Mucosa of descending colon (tissue), 3 donors: ENCODE data around the gene ESM1. TPM values are rescaled to one million over a fixed set of nuclear protein-coding genes. Genes with fewer than 3 reads are reported as not detected.
A peak's percentile ranks its signal among the peaks of the same experiment; 100 is the strongest.

Experiments
- ATAC-seq: fragments of 200-7000 bp; cut with Tn5 transposase; one replicate; pipeline ENCODE4 v1.9.1; 2020; ENCODE audit warnings: mild to moderate bottlenecking, moderate library complexity
- DNase-seq, 3 donors: peaks; one replicate each; pipeline ENCODE4 v3.0.0-alpha.2; 2020
- H3K36me3 ChIP-seq: fragments of 200-600 bp; one replicate; pipeline ENCODE4 v1.8.0; 2021; ENCODE audit warnings: low read depth, mild to moderate bottlenecking
- H3K4me1 ChIP-seq: fragments of 200-600 bp; one replicate; pipeline ENCODE4 v1.8.0; 2021; ENCODE audit warnings: low read depth, mild to moderate bottlenecking
- H3K4me3 ChIP-seq: fragments of 200-600 bp; one replicate; pipeline ENCODE4 v1.8.0; 2021; ENCODE audit warnings: mild to moderate bottlenecking
- H3K9me3 ChIP-seq: fragments of 200-600 bp; one replicate; pipeline ENCODE4 v1.8.0; 2021; ENCODE audit warnings: mild to moderate bottlenecking
- CTCF ChIP-seq: fragments of 200-600 bp; IDR thresholded peaks from one replicate; pipeline ENCODE4 v1.8.0; 2022; ENCODE audit warnings: antibody characterized with exemption, mild to moderate bottlenecking
- intact Hi-C, 2 donors: fragments of 100-400 bp; cut with DNase I in 1 of 2; cut with micrococcal nuclease in 1 of 2; formaldehyde crosslinking; loops; one replicate each; pipeline versions ENCODE4 v1.11.0 to v1.11.1; 2022; cut with DNase I, micrococcal nuclease
- total RNA-seq, 3 donors: library from RNA; stranded (reverse); fragmentation: NEBNext Ultra II Directional in 2 of 3; extraction: Animal tissue kit (Norgen Biotek cat#: 25700) in 2 of 3; gene quantifications; one replicate each; pipeline versions ENCODE4 v1.2.1 to v1.2.4, GENCODE V29; 2021 to 2023
- donor health status: DM: no; HTN: no; CAD: no; lungs with moderate emphysema.
- donor health status: DM: no; HTN: no; CAD: no.
- donor health status: DM: no; HTN: yes; CAD: no.

ESM1 gene
- total RNA-seq, 3 donors from 2014 or later, result not detected

- H3K4me1 ChIP-seq, result no peaks in the 10 kb centered on the region
- intact Hi-C loops, result loop anchor here in 1 of 2 donors (10.0 kb wide), 1 partner anchor 200 kb away; no protein-coding TSS in a partner anchor
- DNase-seq, result peak in 1 of 3 donors; percentile 46
- H3K9me3 ChIP-seq, result no peaks in the 10 kb centered on the region
- H3K4me3 ChIP-seq, result no peak overlapping the region
- H3K36me3 ChIP-seq, result no peaks in the 10 kb centered on the region
- TF ChIP-seq CTCF, result no peak
- no peak for ATAC-seq
Observed at GRCh38 chr5:54944364-54944763, 41.0 kb downstream of the ESM1 start.

- intact Hi-C loops, result loop anchor here in 1 of 2 donors (10.0 kb wide), 1 partner anchor 203 kb away; no protein-coding TSS in a partner anchor
- Histone ChIP-seq H3K4me1 (no peaks in the 10 kb centered on the region), H3K4me3 (no peak overlapping the region), H3K9me3 (no peaks in the 10 kb centered on the region), H3K36me3 (no peaks in the 10 kb centered on the region)
- TF ChIP-seq CTCF, result no peak
- no peak for DNase-seq
- no peak for ATAC-seq
Observed at GRCh38 chr5:54942064-54942778, 43.2 kb downstream of the ESM1 start.

- intact Hi-C loops, result no loop called here
- Histone ChIP-seq H3K4me3 (no peak overlapping the region), H3K36me3 (no peaks in the 10 kb centered on the region), H3K4me1 (no peaks in the 10 kb centered on the region), H3K9me3 (no peaks in the 10 kb centered on the region)
- DNase-seq (no peak), ATAC-seq (no peak)
- TF ChIP-seq CTCF, result no peak
Observed at GRCh38 chr5:54936201-54936600, 49.2 kb downstream of the ESM1 start.

- Histone ChIP-seq H3K9me3 (no peaks in the 10 kb centered on the region), H3K4me3 (no peak overlapping the region), H3K4me1 (no peaks in the 10 kb centered on the region), H3K36me3 (no peaks in the 10 kb centered on the region)
- DNase-seq (no peak), ATAC-seq (no peak)
- no peak for TF ChIP-seq CTCF
- intact Hi-C loops, result no loop called here
Observed at GRCh38 chr5:54932789-54933188, 52.6 kb downstream of the ESM1 start.

GRCh38 chr5:54930736-54931135 lies 54.7 kb downstream of the ESM1 start:
- no peaks in the 10 kb centered on the region for H3K4me1 ChIP-seq
- DNase-seq, result no peak
- H3K4me3 ChIP-seq, result no peak overlapping the region
- ATAC-seq, result no peak
- no peak for TF ChIP-seq CTCF
- no peaks in the 10 kb centered on the region for H3K9me3 ChIP-seq
- intact Hi-C loops, result no loop called here
- H3K36me3 ChIP-seq, result no peaks in the 10 kb centered on the region

Other genes with a start within 250 kb of the ESM1 start
- gene GZMK, start 38.7 kb upstream of the ESM1 start, total RNA-seq, result 1 to 10 TPM in 1 of 3 donors, under 1 TPM in 2; 0.43 to 1.2 (median 0.73) TPM
- 10 to 100 TPM in 1 of 3 donors, 1 to 10 TPM in 2; 9.0 to 17.2 (median 9.3) TPM for gene GZMA, start 117.1 kb upstream of the ESM1 start, total RNA-seq
- gene GPX8, start 174.6 kb upstream of the ESM1 start, total RNA-seq, result 1 to 10 TPM; 1.9 to 9.5 (median 8.6) TPM
- gene CDC20B, start 187.6 kb upstream of the ESM1 start, total RNA-seq, result not detected
- under 1 TPM in 1 of 3 donors, not detected in 2; 0.14 TPM for gene MCIDAS, start 241.7 kb upstream of the ESM1 start, total RNA-seq
- 1 to 10 TPM in 1 of 3 donors, under 1 TPM in 2; 0.28 to 1.8 (median 0.29) TPM for gene CCNO, start 248.0 kb upstream of the ESM1 start, total RNA-seq